HL-60 (cell line): ENCODE data around the gene CPN1.

Experiments used
- GABPA ChIP-seq: IDR thresholded peaks from 2 replicates; pipeline ENCODE4 v1.6.1; 2012; ENCODE audit warnings: low read depth
- POLR2AphosphoS5 ChIP-seq: IDR thresholded peaks from 2 replicates; pipeline ENCODE4 v1.6.1; 2012; ENCODE audit warnings: low read depth
- SPI1 ChIP-seq: IDR thresholded peaks from 2 replicates; pipeline ENCODE4 v1.6.1; 2012; ENCODE audit warnings: low read depth, mild to moderate bottlenecking, borderline replicate concordance
- TF ChIP-seq, protein P1 (sequence below): IDR thresholded peaks from one replicate; pipeline ENCODE4 v1.5.1; 2011; ENCODE audit warnings: low read length, control low read depth, inconsistent platforms; ENCODE audit not compliant: insufficient read depth
- TF ChIP-seq, protein P2 (sequence below): IDR thresholded peaks from 2 replicates; pipeline ENCODE4 v1.6.1; 2012; ENCODE audit warnings: low read depth; ENCODE audit not compliant: insufficient replicate concordance

DNA sequence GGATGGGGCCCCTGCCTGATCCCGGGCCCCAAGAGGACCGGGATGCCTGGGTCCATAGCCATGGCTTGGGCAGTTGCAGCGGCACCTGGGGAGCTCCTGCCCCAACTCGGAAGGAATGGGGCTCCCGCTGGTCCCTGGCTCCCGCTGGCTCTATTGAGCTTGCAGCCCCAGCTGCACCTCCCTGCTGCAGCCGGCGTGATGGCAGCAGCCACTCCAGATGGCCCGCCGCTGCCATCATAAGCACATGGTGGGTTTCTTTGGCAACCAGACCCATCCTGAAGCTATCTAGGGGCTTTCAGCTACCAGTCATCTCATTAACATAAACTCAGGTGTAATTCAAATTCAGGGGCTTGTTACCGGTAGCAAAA lies 60.8 kb downstream of the CPN1 start:
- TF ChIP-seq, protein P1, sequence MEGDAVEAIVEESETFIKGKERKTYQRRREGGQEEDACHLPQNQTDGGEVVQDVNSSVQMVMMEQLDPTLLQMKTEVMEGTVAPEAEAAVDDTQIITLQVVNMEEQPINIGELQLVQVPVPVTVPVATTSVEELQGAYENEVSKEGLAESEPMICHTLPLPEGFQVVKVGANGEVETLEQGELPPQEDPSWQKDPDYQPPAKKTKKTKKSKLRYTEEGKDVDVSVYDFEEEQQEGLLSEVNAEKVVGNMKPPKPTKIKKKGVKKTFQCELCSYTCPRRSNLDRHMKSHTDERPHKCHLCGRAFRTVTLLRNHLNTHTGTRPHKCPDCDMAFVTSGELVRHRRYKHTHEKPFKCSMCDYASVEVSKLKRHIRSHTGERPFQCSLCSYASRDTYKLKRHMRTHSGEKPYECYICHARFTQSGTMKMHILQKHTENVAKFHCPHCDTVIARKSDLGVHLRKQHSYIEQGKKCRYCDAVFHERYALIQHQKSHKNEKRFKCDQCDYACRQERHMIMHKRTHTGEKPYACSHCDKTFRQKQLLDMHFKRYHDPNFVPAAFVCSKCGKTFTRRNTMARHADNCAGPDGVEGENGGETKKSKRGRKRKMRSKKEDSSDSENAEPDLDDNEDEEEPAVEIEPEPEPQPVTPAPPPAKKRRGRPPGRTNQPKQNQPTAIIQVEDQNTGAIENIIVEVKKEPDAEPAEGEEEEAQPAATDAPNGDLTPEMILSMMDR: no peak
- TF ChIP-seq POLR2AphosphoS5 (no peak), GABPA (no peak), SPI1 (no peak)
- TF ChIP-seq, protein P2, sequence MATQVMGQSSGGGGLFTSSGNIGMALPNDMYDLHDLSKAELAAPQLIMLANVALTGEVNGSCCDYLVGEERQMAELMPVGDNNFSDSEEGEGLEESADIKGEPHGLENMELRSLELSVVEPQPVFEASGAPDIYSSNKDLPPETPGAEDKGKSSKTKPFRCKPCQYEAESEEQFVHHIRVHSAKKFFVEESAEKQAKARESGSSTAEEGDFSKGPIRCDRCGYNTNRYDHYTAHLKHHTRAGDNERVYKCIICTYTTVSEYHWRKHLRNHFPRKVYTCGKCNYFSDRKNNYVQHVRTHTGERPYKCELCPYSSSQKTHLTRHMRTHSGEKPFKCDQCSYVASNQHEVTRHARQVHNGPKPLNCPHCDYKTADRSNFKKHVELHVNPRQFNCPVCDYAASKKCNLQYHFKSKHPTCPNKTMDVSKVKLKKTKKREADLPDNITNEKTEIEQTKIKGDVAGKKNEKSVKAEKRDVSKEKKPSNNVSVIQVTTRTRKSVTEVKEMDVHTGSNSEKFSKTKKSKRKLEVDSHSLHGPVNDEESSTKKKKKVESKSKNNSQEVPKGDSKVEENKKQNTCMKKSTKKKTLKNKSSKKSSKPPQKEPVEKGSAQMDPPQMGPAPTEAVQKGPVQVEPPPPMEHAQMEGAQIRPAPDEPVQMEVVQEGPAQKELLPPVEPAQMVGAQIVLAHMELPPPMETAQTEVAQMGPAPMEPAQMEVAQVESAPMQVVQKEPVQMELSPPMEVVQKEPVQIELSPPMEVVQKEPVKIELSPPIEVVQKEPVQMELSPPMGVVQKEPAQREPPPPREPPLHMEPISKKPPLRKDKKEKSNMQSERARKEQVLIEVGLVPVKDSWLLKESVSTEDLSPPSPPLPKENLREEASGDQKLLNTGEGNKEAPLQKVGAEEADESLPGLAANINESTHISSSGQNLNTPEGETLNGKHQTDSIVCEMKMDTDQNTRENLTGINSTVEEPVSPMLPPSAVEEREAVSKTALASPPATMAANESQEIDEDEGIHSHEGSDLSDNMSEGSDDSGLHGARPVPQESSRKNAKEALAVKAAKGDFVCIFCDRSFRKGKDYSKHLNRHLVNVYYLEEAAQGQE: no peak
